Measurements from ENCODE around the gene PPFIBP2.

GRCh38 chr11:7563281-7563680, 49.5 kb downstream of the PPFIBP2 start:
- no peak for TF ChIP-seq NFE2 (CRISPR knock-in tag; IDR thresholded peaks at IDR 0.05)
- no peak for TF ChIP-seq CREM (IDR thresholded peaks at IDR 0.05)
- TF ChIP-seq CREM (CRISPR knock-in tag; IDR thresholded peaks at IDR 0.05), result no peak
- no peak for TF ChIP-seq POLR2AphosphoS5 (IDR thresholded peaks at IDR 0.05; ENCODE audit: low read depth, low read length)
- no peak for TF ChIP-seq JUN (CRISPR knock-in tag; IDR thresholded peaks at IDR 0.05)
- TF ChIP-seq GLMP (CRISPR knock-in tag; IDR thresholded peaks at IDR 0.05; ENCODE audit: borderline replicate concordance), result no peak
- TF ChIP-seq SIX1 (CRISPR knock-in tag; IDR thresholded peaks at IDR 0.05; ENCODE audit: borderline replicate concordance), result no peak
- TF ChIP-seq ZNF747 (CRISPR knock-in tag; IDR thresholded peaks at IDR 0.05; ENCODE audit: borderline replicate concordance), result no peak
- no peak for TF ChIP-seq NCOA2 (CRISPR knock-in tag; IDR thresholded peaks at IDR 0.05)
- no peak for TF ChIP-seq CTCF (CRISPR knock-in tag; IDR thresholded peaks at IDR 0.05)
- no peak for TF ChIP-seq RFX5 (IDR thresholded peaks at IDR 0.05; ENCODE audit: low read depth, low read length)
- no peak for TF ChIP-seq PTBP1 (IDR thresholded peaks at IDR 0.05; ENCODE audit: low read depth, low read length, poor library complexity, severe bottlenecking)
- no peak for TF ChIP-seq MAFG (CRISPR knock-in tag; IDR thresholded peaks at IDR 0.05)
- TF ChIP-seq HNF4A (CRISPR knock-in tag; IDR thresholded peaks at IDR 0.05), result no peak
- TF ChIP-seq SP2 (CRISPR knock-in tag; IDR thresholded peaks at IDR 0.05), result no peak
